GM21447 (cell line): ENCODE results near the gene ELP2.
"Not testable (repeated sequence)": the region's sequence is repeated elsewhere in the genome, so short reads cannot be mapped to it uniquely, and the experiment has no call there.

Source experiments
- ATAC-seq: cut with Tn5 transposase; IDR thresholded peaks from one replicate; pipeline ENCODE4 v1.9.1; 2021; ENCODE audit not compliant: unreplicated experiment

Gene ELP2

GRCh38 chr18:36187193-36187825 is 57.6 kb downstream of the ELP2 start, which contains the start of gene MOCOS:
Gene MOCOS, plus strand, starts transcription at chr18:36187497. Its CDS starts 43 bp downstream, at chr18:36187540.
- peak; percentile 83 for ATAC-seq

GRCh38 chr18:36187826-36188721 is 58.4 kb downstream of the ELP2 start:
- peak; percentile 11 for ATAC-seq

- no peak for ATAC-seq
Observed at GRCh38 chr18:36188916-36189315, 59.2 kb downstream of the ELP2 start.

GRCh38 chr18:36189486-36189885 is 59.8 kb downstream of the ELP2 start:
- ATAC-seq, result no peak

GRCh38 chr18:36191286-36191685 is 61.6 kb downstream of the ELP2 start:
- ATAC-seq, result no peak

GRCh38 chr18:36191711-36192110 is 62.0 kb downstream of the ELP2 start:
- ATAC-seq, result no peak

GRCh38 chr18:36194600-36195315 is 65.1 kb downstream of the ELP2 start:
- no peak for ATAC-seq

- ATAC-seq, result no peak
Observed at GRCh38 chr18:36195427-36196122, 65.9 kb downstream of the ELP2 start.

- no peak for ATAC-seq
Observed at GRCh38 chr18:36196238-36196995, 66.7 kb downstream of the ELP2 start.

- no peak for ATAC-seq
Observed at GRCh38 chr18:36197511-36198166, 67.9 kb downstream of the ELP2 start.

GRCh38 chr18:36199691-36200295 is 70.1 kb downstream of the ELP2 start:
- no peak for ATAC-seq

GRCh38 chr18:36200354-36200771 is 70.7 kb downstream of the ELP2 start:
- ATAC-seq, result no peak

- ATAC-seq, result no peak
Observed at GRCh38 chr18:36201765-36202164, 72.1 kb downstream of the ELP2 start.

GRCh38 chr18:36203360-36203895 is 73.7 kb downstream of the ELP2 start:
- no peak for ATAC-seq

- ATAC-seq, result no peak
Observed at GRCh38 chr18:36205166-36205565, 75.5 kb downstream of the ELP2 start.

GRCh38 chr18:36207303-36207702 is 77.6 kb downstream of the ELP2 start:
- ATAC-seq, result no peak

- not testable (repeated sequence) for ATAC-seq
Observed at GRCh38 chr18:36207969-36208368, 78.3 kb downstream of the ELP2 start.

GRCh38 chr18:36211612-36212065 is 81.9 kb downstream of the ELP2 start:
- no peak for ATAC-seq
